H1 (cell line): ENCODE data around the gene CACNB1.

Source experiments
- CEBPB ChIP-seq: IDR thresholded peaks from 2 replicates; pipeline ENCODE4 v1.6.1; 2012; ENCODE audit warnings: low read depth, low read length
- CREB1 ChIP-seq: IDR thresholded peaks from 2 replicates; pipeline ENCODE4 v1.6.1; 2012; ENCODE audit warnings: inconsistent platforms
- EP300 ChIP-seq, 2 experiments: IDR thresholded peaks; 1 replicate in 1 of 2; 2 replicates in 1 of 2; pipeline ENCODE4 v1.6.1; 2011 to 2012; ENCODE audit warnings: low read depth in 2 of 2, low read length in 2 of 2, mild to moderate bottlenecking in 2 of 2, borderline replicate concordance in 1 of 2, inconsistent platforms in 1 of 2, moderate library complexity in 1 of 2
- GABPA ChIP-seq: IDR thresholded peaks from 2 replicates; pipeline ENCODE4 v1.6.1; 2011; ENCODE audit warnings: mild to moderate bottlenecking, low read length, moderate library complexity, borderline replicate concordance; ENCODE audit not compliant: insufficient read depth
- JUND ChIP-seq: IDR thresholded peaks from 2 replicates; pipeline ENCODE4 v1.6.1; 2011; ENCODE audit warnings: mild to moderate bottlenecking, improper control_type of control experiment, low read length
- KDM1A ChIP-seq: fragments of 200-600, 300-600 bp; sonication (generic); IDR thresholded peaks from 2 replicates; pipeline ENCODE4 v1.7.1; 2016; ENCODE audit warnings: mild to moderate bottlenecking, low read length, borderline replicate concordance
- MAFK ChIP-seq: IDR thresholded peaks from 2 replicates; pipeline ENCODE4 v1.6.1; 2012; ENCODE audit warnings: low read depth, mild to moderate bottlenecking, improper control_type of control experiment, low read length
- POLR2A ChIP-seq, 2 experiments: IDR thresholded peaks; 1 replicate in 1 of 2; 2 replicates in 1 of 2; pipeline ENCODE4 v1.6.1; 2011; ENCODE audit warnings: low read depth in 2 of 2, low read length in 2 of 2, mild to moderate bottlenecking in 2 of 2; ENCODE audit errors: control extremely low read depth in 1 of 2
- RXRA ChIP-seq: IDR thresholded peaks from 2 replicates; pipeline ENCODE4 v1.6.1; 2011; ENCODE audit warnings: low read depth, mild to moderate bottlenecking, low read length, moderate library complexity; ENCODE audit not compliant: insufficient read depth
- SP1 ChIP-seq: IDR thresholded peaks from 2 replicates; pipeline ENCODE4 v1.6.1; 2011; ENCODE audit warnings: low read depth, low read length
- TAF1 ChIP-seq: IDR thresholded peaks from 2 replicates; pipeline ENCODE4 v1.6.1; 2011; ENCODE audit warnings: mild to moderate bottlenecking, low read depth, low read length
- TF ChIP-seq, protein P1 (sequence below): IDR thresholded peaks from 2 replicates; pipeline ENCODE4 v1.6.1; 2011; ENCODE audit warnings: low read depth, mild to moderate bottlenecking, low read length; ENCODE audit not compliant: insufficient read depth
- TF ChIP-seq, protein P2 (sequence below), 3 experiments: IDR thresholded peaks; 1 replicate in 2 of 3; 2 replicates in 1 of 3; pipeline versions ENCODE4 v1.5.1 to v1.6.1; 2011; ENCODE audit warnings: low read length in 3 of 3, mild to moderate bottlenecking in 3 of 3, inconsistent platforms in 2 of 3, low read depth in 1 of 3, moderate library complexity in 1 of 3; ENCODE audit not compliant: insufficient read depth in 1 of 3; ENCODE audit errors: control extremely low read depth in 1 of 3

DNA sequence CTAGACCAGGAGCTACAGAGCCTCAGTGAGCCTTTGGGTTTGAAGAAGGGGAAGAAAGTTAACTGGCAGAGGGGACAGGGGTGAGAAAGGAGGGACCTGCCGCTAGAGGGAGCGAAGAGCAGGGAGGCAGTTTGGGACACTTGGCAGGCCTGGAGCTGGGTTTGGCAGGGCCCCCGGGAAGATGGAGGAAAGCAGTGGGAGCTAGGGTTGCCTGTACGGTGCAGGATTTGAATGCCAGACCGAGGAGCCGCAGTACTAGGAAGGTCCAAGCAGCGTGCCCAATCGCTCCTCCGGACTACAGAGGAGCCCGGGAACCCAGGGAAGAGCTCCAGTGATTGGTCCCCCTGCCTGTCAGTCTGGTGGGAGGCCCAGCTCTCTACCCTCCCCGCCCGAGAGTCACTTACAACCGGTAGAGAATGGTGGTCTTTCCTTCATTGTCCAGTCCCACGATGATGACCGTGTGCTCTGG is 32.8 kb downstream of the CACNB1 start:
- TF ChIP-seq EP300 (IDR thresholded peaks at IDR 0.05; ENCODE audit: borderline replicate concordance in 1 of 2, low read depth in 2 of 2, low read length in 2 of 2) (no peak; a peak in 1 of 3 replicates), POLR2A (IDR thresholded peaks at IDR 0.05; ENCODE audit: control extremely low read depth in 1 of 2, low read depth in 2 of 2, low read length in 2 of 2) (peak in 1 of 2 experiments; percentile 42; a peak in 1 of 3 replicates), TAF1 (peak; percentile 59; the same call in 1 of the 2 replicates), JUND (no peak), RXRA (no peak), GABPA (peak; percentile 66; the same call in 1 of the 2 replicates), MAFK (no peak), SP1 (peak; percentile 90), CREB1 (0 out of 2 replicates have a peak, but pooled peaks have one; percentile 28), CEBPB (no peak), KDM1A (peak; percentile 68; the same call in 1 of the 2 replicates)
- TF ChIP-seq, protein P1, sequence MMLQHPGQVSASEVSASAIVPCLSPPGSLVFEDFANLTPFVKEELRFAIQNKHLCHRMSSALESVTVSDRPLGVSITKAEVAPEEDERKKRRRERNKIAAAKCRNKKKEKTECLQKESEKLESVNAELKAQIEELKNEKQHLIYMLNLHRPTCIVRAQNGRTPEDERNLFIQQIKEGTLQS: no peak
- TF ChIP-seq, protein P2, sequence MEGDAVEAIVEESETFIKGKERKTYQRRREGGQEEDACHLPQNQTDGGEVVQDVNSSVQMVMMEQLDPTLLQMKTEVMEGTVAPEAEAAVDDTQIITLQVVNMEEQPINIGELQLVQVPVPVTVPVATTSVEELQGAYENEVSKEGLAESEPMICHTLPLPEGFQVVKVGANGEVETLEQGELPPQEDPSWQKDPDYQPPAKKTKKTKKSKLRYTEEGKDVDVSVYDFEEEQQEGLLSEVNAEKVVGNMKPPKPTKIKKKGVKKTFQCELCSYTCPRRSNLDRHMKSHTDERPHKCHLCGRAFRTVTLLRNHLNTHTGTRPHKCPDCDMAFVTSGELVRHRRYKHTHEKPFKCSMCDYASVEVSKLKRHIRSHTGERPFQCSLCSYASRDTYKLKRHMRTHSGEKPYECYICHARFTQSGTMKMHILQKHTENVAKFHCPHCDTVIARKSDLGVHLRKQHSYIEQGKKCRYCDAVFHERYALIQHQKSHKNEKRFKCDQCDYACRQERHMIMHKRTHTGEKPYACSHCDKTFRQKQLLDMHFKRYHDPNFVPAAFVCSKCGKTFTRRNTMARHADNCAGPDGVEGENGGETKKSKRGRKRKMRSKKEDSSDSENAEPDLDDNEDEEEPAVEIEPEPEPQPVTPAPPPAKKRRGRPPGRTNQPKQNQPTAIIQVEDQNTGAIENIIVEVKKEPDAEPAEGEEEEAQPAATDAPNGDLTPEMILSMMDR (IDR thresholded peaks at IDR 0.05; ENCODE audit: control extremely low read depth in 1 of 3, insufficient read depth in 1 of 3, low read depth in 1 of 3, low read length in 3 of 3): peak; percentile 85 to 98 (median 95)
